ENCODE results near the gene RNH1.

GRCh38 chr11:489610-490185, 17.3 kb downstream of the RNH1 start:
- TF ChIP-seq CTCF (IDR thresholded peaks at IDR 0.05), result no peak
- TF ChIP-seq POLR2A (IDR thresholded peaks at IDR 0.05), result no peak
